HG02973 (cell line): ENCODE results near the gene WIPF1.
A peak's percentile ranks its signal among the peaks of the same experiment; 100 is the strongest.

ENCODE experiments used
- ATAC-seq: cut with Tn5 transposase; IDR thresholded peaks from one replicate; pipeline ENCODE4 v1.9.1; 2021; ENCODE audit warnings: moderate library complexity; ENCODE audit not compliant: unreplicated experiment

WIPF1 gene

DNA sequence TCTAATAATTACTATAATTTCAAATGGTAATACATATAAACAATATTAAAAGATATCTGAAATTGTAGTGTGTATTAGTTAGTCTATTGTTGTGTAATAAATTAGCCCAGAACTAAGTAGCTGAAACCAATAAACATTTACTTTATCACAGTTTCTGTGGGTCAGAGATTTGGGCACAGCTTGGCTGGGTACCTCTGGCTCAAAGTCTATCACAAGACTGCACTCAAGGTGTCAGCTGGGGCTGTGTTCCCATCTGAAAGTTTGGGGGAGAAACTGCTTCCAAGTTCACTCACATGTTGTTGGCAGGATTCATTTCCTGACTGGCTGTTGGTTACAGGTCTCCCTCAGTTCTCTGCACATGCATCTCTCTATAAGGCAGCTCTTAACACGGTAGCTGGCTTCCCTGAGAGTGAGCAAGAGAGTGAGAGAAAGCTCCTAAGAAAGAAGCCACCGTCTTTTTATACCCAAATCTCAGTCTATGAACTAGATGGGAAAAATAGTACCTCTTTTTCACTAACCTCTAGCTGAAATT is 25.6 kb upstream of the WIPF1 start:
- ATAC-seq, result no peak

DNA sequence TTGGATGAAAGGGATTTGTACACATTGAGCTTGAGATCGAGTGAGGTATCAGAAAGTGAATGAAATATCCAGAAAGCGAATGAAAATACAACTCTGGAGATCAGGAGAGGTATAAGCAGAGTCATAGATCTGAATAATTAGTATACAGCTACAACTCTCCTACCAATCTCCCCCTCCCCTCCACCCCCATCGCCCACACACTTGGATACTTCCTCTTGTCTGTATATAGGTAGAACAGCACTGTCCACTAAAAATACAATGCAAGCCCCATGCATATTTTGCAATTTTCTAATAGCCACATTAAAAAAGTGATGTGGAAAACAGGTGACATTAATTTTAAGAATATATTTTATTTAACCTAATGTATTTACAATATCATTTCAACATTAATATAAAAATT is 23.7 kb upstream of the WIPF1 start:
- ATAC-seq, result no peak

DNA sequence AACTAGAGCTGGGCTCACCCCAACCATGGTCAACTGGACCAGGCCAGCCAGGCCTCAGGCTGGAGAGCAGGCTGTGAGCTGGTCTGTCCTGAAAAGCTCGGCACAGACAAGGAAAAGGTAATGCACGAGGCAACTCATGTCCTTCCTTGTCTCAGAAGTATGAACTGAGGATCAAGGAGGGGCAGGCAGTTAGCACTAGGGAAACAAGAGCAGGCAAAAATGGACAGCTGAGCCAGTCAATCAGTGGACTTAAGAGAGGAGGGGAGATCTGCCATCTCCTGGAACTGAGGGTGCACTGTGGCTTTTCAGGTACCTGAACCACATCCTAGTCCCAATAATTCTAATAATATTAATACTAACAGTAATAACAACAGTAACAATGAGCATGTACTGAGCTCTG is 20.6 kb upstream of the WIPF1 start:
- ATAC-seq, result no peak

DNA sequence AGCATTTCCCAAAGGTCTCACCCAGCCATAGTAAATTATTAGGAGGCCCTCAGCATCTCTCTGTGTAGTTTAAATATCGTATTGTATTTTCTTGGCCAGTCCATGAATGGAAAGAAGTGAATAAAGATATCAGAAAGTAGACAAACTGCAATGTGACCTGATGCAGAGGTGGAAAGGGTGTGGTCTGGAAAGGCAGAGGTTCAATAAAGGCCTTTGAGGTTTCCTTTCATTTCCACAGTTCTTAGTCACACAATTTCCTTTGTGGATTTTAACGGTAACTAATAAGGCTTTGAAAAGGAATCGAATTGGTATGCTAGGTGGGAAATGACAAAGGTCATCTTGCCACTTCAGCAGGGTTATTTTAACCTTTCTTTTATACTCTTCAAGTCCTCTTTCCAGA is 20.1 kb upstream of the WIPF1 start:
- no peak for ATAC-seq

DNA sequence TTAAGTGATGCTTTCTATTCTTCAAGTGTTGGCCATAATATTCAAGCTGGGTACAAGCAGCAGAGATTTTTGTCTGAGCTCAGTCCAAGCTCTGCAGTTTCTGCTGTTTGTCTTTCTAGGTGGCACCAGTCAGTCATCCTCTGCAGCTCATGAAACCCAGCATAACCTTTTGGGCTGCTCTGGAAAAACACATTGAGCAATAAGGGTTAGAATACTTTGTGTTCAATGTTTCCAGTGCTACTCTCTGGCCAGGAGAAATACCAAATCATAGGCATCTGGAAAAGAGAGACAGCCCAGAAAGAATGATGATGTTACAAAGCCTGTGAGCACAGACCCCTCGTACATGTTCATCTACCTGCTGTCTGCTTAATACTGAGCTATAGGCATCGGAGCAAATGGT is 19.5 kb upstream of the WIPF1 start:
- no peak for ATAC-seq

DNA sequence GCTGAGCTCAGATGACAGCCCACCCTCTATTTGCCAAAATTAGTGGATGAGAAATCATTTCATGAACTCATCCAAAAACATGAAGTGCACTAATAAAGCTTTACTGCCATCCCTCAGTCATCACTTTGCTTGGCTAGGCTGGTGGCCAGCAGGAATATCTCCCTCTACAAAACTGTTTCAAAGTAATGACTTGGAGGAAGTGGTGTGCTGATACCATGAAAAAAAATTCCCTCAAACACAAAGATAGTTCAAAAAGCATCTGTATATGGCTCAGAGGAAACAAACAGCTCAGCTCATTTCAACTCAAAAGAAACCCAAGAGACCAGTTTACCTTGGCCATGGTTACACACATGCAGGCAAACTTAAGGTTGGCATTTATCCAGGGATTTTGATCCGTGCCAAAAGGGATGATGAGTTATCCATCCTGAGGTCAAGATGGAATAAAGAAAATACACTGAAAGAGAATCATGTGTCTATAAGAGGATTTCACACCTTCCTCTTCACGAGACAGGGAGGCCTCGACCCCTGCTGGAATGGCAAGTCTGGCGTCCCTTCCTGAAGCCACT is 18.4 kb upstream of the WIPF1 start:
- ATAC-seq, result no peak

DNA sequence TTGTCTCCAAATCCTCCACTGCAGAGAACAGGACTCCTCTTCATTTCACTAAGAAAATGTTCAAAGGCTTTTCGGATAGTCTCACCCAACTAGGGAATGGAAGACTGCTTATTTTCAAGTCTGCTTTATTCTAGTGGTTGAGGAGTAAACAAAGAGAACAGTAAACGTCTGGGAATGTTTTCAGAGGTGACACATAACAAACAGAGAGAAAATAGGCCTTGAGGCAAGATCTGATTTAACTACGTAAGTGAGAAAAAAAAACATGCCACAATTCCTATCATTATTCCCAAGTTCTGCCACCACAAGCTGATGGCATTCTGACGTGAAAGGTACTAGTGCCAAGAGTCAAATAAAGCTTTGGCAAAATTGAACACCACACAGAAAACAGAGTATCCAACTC is 16.7 kb upstream of the WIPF1 start:
- no peak for ATAC-seq

DNA sequence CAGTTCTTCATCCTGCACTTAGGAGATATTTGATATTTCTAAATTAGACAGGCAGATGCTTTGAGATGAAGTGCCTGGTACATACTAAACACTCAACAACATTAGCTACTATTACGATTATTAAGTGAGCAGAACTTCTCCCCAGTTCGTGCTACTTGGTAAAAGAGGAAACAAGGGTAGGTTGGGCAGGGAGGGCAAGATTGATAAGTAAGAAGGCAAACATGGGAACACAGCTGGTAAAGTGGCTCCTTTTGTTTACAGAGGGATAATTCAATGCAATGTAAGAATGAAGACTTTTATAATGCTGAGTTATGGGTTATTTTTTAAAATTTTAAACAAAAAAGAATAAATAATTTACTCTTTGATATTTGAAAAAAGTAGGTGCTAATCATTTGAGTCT is 15.9 kb upstream of the WIPF1 start:
- no peak for ATAC-seq

DNA sequence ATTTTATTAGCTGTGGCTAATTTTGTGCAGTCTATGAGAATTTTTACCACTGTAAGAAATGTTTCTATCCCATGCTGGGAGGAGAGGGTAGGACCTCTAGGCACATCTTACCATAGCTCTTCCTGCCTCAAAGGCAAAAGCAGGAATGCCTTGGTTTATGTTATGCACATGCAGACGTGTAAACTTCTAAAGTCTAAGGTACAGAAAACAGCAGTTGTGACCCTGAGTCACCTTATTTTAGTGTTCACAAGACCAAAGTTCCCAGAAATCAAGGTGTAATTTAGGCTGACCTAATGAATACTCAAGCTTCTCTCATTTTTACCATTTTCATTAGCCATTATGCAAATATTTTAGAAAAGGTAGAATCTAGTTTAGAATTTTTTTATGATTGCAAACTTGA is 15.4 kb upstream of the WIPF1 start:
- no peak for ATAC-seq

DNA sequence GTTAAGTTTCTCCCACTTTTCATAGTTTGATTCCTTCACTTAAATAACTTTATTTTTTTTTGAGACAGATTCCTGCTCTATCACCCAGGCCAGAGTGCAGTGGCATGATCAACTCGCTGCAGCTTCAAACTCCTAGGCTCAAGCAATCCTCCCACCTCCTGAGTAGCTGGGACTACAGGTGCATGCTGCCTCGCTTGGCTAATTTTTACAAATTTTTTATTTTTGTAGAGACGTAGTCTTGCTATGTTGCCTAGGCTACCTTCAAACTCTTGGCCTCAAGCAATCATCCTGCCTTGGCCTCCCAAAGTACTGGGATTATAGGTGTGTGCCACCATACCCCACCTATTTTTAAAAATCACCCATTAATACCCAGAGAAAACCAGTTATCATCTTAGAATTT is 14.2 kb upstream of the WIPF1 start:
- ATAC-seq, result peak; percentile 22

DNA sequence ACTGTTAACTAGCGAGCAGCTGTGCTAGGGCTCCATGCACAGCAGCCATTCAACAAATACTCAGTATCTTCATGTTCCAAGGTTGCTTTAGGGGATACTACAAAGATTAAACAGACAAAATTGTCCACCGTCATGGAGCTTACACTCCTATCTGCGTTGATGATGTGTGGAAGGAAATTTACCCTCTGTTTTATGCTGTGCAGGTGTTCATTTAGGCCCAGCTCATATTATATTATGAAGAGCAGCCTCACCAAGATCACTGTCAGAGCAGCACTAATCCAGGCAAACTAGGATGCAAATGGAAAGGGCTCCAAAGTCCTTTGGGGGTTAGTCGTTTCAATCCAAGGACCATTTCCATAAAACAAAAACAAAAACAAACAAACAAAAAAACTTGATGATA is 13.4 kb upstream of the WIPF1 start:
- ATAC-seq, result no peak

DNA sequence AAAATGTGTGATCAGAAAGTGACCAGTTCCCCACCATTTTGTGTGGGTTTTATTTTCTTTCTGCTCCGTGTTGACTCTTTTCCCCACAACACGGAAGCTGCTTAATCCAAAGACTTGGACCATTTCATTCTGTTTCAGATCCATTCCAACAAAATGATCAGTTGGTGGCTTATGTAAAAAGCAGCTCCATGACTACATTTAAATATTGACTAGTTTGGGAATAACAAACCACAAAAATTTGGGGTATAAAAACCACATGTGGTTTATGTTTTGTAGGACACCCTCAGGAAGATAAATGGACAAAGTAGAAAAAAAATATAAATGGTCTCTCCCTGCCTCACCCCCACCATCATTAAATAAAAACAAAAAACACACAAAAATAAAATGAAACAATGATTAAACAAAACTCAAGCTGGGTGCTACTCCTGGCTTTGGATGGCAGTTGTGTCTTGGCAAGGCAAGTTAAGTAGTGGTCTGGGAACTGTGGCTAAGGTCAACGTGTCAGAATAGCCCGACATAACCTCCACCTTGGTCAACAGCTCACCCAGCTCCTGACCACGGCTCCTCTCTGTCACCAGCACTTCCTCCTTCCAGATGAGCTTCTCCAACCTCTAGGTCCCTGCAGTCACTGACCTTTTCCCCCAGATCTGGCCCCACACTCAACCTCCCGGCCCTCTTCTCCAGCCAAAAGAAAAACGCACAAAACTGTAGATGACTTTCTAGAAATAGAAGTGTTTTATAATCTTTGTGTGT is 12.8 kb upstream of the WIPF1 start:
- ATAC-seq, result no peak

DNA sequence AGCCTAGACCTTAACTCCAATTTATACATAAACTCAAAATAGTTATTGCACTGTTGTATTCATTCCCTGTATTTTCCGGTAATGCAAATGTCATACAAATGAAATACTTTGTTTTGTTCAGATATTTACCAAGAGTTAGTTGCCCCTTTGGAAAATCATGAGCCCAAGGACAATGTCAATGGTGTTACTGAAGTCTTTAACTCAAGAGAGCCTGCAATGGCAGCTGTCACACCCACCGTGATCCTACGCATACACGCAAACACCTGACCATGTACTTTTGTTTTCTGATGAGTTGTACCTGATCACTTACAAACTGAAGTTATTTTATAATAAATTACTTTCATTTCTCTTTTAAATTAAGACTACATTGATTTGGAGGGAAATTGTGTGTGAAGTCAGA is 11.7 kb upstream of the WIPF1 start:
- no peak for ATAC-seq

DNA sequence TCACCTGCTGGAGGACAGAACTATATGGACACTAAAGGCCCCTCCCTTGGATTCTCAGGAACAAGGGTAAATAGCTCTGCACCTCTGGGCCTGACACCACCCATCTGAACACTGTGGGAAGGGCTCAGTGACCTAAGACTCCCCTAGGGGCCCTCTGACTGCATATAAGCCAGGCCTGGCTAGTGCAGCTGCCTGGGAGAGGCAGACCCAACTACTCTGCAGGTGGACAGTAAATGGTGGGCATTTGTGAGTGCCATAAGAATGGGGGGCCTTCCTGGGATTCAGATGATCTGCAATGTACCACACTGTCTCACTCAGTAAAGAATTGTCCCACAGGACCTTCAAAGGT is 11.2 kb upstream of the WIPF1 start:
- ATAC-seq, result peak; percentile 40

DNA sequence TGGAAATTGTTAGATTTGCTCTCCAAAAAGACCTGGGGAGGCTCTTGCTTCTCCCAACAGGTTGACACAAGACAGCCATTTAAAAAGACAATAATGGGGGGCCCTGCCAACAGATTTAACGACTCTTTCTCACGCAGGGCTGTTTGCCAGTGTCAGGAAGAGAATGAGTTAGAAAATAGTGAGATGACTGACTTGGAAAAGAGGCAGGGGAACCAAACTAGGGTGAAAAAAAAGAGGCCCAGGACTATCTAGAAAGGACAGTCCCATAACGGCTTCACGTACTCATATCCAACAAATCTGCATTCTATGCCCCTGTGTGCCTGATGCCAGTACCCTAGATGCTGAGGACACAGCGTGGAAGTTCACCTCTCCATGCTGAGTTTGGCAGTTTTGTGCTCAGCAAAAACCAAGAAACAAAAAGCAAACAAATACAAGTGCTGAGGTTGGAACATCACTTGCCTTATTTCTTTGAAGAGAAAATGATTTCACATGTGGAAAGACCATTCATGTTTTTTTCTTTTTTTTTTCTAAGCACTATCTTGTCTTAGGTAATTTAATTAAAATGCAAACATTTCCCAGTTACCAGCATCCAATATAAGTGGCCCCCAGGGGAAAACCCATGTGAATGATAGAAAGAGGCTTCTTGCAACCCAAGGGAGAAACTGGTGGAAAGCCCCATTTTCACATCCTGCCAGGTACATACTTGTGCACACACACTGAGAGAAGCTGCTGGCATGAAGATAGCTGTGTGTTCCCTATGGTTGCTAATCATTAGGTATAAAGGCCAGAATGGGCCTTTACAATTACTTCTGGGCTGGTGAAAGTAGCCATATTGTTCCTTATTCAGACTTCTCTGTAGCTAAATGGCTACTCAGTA is 10.6 kb upstream of the WIPF1 start:
- ATAC-seq, result peak; percentile 65

DNA sequence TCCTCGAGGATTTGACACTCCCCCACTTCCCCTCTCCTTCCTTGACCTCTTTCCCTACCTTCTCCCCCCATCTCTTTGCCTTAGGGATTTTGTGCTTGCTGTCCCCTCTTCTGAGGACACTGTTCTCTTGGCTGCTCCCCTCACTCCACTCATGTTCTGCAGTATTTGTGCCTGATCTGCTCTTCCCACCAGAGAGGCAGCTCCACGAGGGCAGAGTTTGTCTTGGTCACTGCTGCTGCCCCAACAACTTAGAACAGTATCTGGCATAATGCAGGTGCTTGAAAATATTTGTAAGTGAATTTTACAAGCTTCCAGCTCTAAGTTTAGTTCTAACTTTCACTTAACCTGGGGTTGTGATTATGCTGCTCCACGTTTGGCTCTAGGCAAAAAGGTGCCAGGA is 10.0 kb upstream of the WIPF1 start:
- no peak for ATAC-seq

DNA sequence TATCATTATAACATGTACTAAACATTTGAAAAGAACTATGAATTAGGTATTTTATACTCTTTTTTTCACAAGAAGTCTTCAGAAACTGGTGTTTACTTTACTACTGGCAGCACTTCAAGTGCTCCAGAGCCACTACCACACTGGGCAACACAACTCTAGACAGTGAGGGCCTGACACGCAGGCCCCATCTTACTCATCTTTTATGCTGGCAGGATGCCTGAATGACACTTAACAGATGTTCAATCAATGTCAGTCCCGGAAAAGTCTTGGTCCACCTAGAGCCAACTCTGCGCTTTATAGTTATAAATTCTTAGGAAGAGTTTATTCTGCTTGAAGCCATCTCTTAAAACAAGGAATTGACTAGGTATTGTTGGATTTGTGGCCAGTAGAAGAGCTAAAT is 8.7 kb upstream of the WIPF1 start:
- peak; percentile 26 for ATAC-seq

DNA sequence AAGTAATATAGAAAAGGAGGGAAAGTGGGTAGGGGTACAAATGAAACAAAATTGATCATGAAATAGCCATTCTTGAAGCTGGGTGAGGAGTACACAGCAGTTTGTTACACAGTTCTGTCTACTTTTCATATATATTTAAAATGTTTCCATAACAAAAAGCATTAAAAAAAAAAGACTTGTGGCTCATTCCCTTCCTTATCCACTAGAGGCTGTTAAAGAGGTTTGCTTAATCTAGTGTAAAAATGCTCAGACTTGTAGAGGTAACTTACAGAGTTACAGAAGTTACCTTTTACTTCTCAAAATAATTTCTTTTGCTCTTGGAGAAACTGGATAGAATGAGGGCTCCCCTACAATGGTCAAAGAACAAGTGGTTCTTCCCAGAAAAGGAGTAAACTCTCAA is 8.1 kb upstream of the WIPF1 start:
- ATAC-seq, result no peak

DNA sequence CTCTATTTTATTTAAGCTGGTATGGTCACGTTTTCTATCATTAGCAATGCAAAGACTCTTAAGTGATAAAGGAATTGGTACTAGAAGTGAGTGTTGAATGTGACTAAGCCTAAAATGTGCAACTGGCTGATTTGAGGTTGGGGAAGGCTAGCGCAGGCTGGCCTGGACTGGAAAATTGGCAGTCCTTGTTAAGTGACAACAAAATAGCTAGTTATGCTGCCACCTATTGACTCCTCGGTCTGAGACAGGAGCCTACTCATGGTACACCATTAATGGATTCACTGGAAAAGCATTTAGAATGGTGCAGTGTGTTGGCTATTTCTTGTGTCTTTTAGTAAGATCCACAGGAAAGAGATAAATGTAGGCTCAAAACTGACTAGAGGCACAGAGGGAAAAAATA is 5.7 kb upstream of the WIPF1 start:
- no peak for ATAC-seq

DNA sequence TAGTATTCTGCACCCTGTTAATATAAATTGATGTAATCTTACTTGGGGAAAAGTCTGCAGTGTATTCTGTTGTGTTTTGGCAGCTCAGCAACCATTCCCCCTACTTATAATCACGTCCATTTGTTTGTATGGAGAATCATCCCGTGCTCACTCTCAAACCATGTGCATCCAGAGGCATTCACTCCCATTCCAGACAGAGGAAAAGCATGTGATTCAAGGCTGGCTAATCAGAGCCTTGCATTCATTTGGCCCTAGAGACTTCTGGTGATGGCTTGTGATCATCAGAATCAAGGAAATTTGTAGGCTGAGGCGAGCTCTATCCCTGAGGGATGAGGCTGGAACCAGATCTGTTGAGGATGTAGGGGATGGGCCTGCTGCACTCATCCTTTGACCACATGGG is 5.1 kb upstream of the WIPF1 start:
- ATAC-seq, result no peak

DNA sequence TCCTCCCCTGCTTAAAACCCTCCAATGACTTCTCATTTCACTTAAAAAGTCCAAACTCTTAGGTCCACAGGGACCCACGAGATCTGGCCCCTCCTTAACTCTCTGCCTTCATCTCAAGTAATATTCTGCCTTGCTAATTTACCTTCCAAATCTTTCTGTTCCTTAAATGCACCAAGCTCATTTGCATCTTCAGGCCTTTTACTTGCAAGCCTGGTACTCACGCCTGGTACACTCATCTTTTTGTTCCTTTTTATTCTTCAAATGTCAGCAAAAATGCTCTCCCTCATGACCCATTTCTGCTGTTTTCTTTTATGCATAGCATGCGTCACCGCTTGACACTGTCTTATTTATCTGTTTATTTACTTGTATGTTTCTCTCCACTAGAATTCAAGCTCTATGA is 2.7 kb upstream of the WIPF1 start:
- no peak for ATAC-seq

DNA sequence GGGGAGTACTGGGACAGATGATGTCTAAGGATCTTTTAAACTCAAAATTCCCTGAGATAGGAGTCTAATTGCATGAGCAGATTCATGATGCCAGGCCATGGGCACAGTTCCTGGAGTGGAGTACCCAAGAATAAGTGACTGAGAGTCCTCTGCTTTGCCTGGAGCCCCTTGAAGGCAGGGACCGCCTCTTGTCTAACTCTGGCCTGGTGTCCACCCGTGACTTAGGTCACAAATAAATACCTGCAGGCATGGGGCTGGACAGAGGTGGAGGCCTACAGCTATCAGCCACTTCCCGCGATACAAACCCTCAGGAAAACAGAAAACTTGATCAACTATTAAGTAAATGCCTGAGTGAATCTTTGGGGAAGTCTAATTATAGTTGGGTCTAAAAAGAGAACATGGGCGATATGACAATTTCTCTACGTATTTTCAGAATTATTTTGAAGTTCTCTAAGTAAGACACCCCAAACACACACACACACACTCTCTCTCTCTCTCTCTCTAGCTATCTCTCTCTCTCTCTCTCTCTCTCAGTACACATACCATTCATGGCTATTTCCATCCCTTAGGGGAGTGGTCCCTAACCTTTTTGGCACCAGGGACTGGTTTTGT is 1.8 kb upstream of the WIPF1 start:
- no peak for ATAC-seq
